Stimulated activated CD8-positive, alpha-beta memory T cell treated with anti-CD3 and anti-CD28 coated beads, Interleukin-2, amount 100 ng/mL, for 1 hour (primary cell): Measurements from ENCODE around the gene GNG2.

Source experiments
- DNase-seq, 2 donors: peaks; one replicate each; pipeline ENCODE4 v3.0.0-alpha.2; 2020; ENCODE audit warnings: low read depth in 2 of 2

GNG2 gene

GRCh38 chr14:51889851-51890250, 29.4 kb downstream of the GNG2 start:
- DNase-seq, result no peak

- DNase-seq, result no peak
Observed at GRCh38 chr14:51894250-51894649, 33.8 kb downstream of the GNG2 start.

DNA sequence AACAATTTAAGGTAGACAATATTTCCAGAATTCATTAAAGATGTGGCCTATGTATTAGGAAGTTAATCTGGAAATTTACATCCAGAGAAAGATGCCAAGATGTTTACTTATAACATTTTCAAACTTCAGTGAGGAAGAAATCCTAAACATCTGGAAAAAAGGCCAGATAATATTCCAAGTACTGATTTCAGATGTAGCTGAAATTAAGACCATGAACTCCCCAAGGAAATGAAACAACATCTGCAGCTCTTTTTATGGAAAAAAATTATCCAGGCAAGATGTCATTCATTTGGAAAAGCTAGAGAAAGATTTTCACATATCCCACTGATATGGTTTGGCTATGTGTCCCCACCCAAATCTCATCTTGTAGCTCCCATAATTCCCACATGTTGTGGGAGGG, 35.0 kb downstream of the GNG2 start:
- no peak for DNase-seq

- DNase-seq, result no peak
Observed at GRCh38 chr14:51897791-51898355, 37.5 kb downstream of the GNG2 start.

GRCh38 chr14:51901475-51902024, 41.1 kb downstream of the GNG2 start:
- DNase-seq, result no peak

DNA sequence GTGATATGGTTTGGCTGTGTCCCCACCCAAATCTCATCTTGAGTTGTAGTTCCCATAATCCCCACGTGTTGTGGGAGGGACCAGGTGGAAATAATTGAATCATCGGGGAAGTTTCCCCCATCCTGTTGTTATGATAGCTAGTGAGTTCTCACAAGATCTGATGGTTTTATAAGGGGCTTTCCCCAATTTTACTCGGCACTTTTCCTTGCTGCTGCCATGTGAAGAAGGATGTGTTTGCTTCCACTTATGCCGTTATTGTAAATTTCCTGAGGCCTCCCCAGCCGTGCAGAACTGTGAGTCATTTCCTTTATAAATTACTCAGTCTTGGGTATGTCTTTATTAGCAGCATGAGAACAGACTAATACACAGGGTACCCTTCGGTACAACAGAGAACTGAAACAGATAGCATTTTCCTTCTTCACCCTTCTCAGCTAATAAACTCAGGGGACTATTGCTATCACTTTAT, 45.3 kb downstream of the GNG2 start:
- peak in 1 of 2 donors; percentile 21 for DNase-seq

- no peak for DNase-seq
Observed at GRCh38 chr14:51908086-51908485, 47.7 kb downstream of the GNG2 start.

- DNase-seq, result no peak
Observed at GRCh38 chr14:51912112-51912786, 51.8 kb downstream of the GNG2 start.

DNA sequence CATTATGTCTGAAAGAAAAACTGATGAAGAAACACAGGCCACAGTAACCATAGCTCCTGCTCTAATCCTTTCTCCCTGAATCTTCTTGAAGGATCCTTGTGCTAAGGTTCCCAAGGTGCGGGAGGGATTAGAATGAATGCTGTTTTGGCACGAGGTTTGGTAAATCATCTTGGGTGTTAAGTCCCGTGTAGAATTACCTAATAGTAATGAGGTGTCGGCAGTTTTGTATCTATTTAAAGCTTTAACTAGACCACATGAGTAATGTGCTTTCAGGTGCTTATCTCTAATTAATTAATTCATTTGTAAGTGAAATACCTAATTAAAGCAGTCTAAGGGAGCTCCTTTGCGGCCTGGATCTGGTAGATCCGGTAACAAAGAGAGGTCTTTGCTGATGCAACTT, 53.9 kb downstream of the GNG2 start:
- no peak for DNase-seq

DNA sequence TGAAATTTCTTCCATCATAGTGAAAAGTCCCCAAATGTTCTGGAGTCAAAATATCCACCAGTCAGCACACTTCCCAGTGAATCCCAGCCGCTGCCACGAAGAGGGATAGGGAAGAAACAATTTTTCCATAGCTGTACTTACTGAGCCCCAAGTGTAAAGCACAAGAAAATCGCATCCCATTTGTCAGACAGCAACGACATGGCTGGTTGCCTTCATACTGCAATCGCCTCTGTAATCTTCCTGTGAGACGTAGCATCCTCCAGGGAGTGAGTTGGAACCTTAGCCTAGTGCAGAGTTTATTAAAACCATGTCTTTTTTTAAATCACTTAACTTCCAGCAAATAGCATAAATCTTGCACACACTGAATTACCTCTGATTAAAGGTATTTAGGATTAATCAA, 56.8 kb downstream of the GNG2 start:
- DNase-seq, result no peak

GRCh38 chr14:51921026-51921425, 60.6 kb downstream of the GNG2 start:
- no peak for DNase-seq

DNA sequence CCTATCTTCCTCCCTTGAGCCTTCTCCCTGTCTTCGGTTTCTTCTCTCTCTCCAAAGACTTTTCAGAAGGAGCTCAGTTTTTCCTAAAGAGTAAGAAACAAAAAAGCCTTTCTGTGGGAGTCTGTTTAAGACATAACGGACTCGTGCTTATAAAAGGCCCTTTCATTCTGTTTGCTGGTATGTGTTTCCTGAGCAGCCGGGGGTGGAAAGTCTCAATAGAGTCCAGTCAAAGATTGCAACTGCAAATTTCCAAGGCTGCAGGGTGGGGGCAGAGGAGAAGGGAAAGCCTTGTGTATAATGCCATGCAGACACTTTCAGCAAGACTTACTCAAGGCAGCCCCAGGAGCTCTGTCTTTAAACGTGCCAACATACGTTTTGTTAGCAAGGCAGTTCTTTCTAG, 62.2 kb downstream of the GNG2 start:
- no peak for DNase-seq

GRCh38 chr14:51924600-51924999, 64.2 kb downstream of the GNG2 start:
- DNase-seq, result no peak

DNA sequence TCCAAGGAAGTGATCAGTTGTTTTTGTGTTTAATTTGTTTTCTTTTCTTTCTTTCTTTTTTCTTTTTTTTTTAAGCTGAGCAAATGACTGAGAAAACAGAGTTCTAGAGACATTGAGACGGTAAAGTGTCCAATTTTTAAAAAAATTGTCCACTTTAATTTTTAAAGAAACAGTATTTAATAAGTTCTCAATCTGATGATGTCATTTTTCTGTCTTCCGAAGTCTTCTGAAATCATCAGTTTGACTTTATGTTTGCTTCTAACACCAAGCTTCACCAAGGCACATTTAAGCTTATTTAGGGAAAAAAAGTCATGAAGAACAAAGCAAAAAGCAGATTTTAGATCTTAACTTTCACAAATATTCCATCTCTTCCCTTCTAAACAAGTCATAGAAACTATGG, 65.6 kb downstream of the GNG2 start:
- no peak for DNase-seq

GRCh38 chr14:51926449-51926848, 66.0 kb downstream of the GNG2 start:
- no peak for DNase-seq

DNA sequence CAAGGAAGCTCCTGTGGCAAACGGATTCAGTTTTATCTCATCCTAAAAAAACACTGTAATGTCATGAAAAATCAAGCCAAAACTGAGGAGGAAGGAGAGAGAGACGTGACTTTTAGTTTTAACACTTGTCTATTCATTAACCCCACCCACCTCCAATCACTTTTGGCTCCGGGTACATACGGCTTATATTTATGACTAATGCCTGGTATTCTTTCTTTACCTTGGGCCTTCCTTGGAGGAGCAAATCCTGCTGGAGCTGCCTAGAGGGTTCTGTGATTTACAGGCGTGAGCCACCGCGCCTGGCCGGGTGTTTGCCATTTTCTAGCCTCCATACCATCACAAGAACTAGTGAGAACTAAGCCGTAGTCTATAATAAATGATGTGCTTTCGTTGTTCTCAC, 68.2 kb downstream of the GNG2 start:
- DNase-seq, result no peak

DNA sequence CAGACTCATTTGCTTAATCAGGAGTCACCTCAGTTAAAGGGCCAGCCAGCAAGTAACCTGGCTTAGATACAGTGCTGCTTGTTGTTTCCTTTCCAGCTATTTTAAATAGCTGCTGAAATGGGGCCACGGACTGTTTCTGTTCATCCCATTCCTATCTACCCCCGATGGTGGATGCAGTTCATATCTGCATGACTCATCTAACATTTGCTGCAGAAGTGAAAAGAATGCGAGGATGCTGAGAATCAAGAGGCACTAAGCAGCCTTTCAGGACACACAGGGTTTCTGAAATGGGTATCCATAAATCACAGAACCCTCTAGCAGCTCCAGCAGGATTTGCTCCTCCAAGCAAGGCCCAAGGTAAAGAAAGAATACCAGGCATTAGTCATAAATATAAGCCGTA, 68.8 kb downstream of the GNG2 start:
- DNase-seq, result no peak

- DNase-seq, result no peak
Observed at GRCh38 chr14:51929910-51930682, 69.7 kb downstream of the GNG2 start.

- DNase-seq, result no peak
Observed at GRCh38 chr14:51931308-51931707, 70.9 kb downstream of the GNG2 start.

GRCh38 chr14:51933191-51933590, 72.8 kb downstream of the GNG2 start:
- no peak for DNase-seq

DNA sequence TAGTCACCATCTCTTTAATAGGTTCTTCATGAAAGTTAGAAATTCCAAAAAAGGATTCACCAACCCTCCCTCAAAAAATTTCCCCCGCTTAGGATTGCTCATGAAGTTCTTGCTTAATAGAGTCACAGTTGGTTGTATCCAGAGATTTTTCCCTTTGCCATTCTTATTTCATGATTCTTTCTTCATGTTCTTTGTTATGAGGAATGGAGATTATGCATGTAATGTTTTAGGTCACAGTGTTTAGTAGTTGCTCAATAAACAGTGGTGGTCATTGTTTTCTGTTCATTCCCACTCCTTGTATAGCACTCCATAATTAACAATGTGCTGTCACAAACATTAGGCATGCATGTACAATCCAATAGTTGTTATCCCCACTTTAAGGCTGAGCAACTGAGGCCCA, 77.7 kb downstream of the GNG2 start:
- DNase-seq, result no peak

GRCh38 chr14:51938821-51939220, 78.4 kb downstream of the GNG2 start:
- no peak for DNase-seq

GRCh38 chr14:51939226-51939625, 78.8 kb downstream of the GNG2 start:
- no peak for DNase-seq
